Activated T-helper 2 cell treated with anti-CD3 and anti-CD28 coated beads, Interferon-gamma antibody, Interleukin-2, Interleukin-4, amounts not matched to agents 10 μg/mL and 5 μg/mL and 100 μg/mL, durations not matched to agents 14 hours and 24 hours and 36 hours (primary cell): ENCODE measurements around the gene NUDT1. TPM values are rescaled to one million over a fixed set of nuclear protein-coding genes. Genes with fewer than 3 reads are reported as not detected.

Experiments used
- DNase-seq: peaks from one replicate; pipeline ENCODE4 v3.0.0; 2021; ENCODE audit warnings: low spot score
- H3K27ac Mint-ChIP-seq: one replicate; pipeline ENCODE4 v1.8.0; 2021; ENCODE audit warnings: mixed read lengths
- H3K27me3 Mint-ChIP-seq: one replicate; pipeline ENCODE4 v1.8.0; 2021; ENCODE audit warnings: low read depth, mixed read lengths
- H3K36me3 Mint-ChIP-seq: one replicate; pipeline ENCODE4 v1.8.0; 2021; ENCODE audit warnings: low read depth, mixed read lengths
- H3K4me1 Mint-ChIP-seq: one replicate; pipeline ENCODE4 v1.8.0; 2021; ENCODE audit warnings: low read depth, mixed read lengths
- H3K4me3 Mint-ChIP-seq: one replicate; pipeline ENCODE4 v1.8.0; 2021; ENCODE audit warnings: low read depth, mild to moderate bottlenecking, moderate library complexity, mixed read lengths
- H3K9me3 Mint-ChIP-seq: one replicate; pipeline ENCODE4 v1.8.0; 2021; ENCODE audit warnings: mixed read lengths
- intact Hi-C: fragments of 100-400 bp; cut with micrococcal nuclease; formaldehyde crosslinking; loops from one replicate; pipeline ENCODE4 v1.15.1; 2023
- total RNA-seq: library from RNA; stranded (reverse); gene quantifications from 2 replicates; pipeline ENCODE4 v1.2.3, GENCODE V29; 2022

Gene NUDT1
- total RNA-seq, 1 donor from 2014 or later = 69.3 TPM

DNA sequence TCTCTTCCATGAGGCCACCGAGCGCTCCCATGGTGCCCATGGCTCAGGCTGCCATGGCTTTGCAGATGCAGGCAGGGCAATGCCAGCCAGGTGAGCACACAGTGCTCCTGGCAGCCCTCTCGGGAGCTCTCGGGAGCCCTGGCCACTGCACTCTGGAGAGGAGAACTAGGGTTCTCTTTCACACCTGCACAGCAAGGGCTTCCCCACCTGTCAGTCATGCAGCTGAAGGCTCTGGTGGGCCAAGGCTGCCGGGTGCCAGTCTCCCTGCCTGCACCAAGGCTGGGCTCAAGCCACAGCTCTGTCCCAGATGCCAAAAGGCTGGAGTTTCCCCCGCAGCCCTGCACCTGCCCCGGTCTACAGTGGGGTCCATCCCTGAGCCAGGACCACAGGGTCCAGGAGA lies 32.6 kb downstream of the NUDT1 start:
- no peaks in the 10 kb centered on the region for H3K9me3 Mint-ChIP-seq
- no peak overlapping the region for H3K4me3 Mint-ChIP-seq
- no peaks in the 10 kb centered on the region for H3K36me3 Mint-ChIP-seq
- intact Hi-C loops = no loop called here
- DNase-seq = no peak
- H3K27ac Mint-ChIP-seq = no peak overlapping the region
- no peaks in the 10 kb centered on the region for H3K27me3 Mint-ChIP-seq
- H3K4me1 Mint-ChIP-seq = no peaks in the 10 kb centered on the region

DNA sequence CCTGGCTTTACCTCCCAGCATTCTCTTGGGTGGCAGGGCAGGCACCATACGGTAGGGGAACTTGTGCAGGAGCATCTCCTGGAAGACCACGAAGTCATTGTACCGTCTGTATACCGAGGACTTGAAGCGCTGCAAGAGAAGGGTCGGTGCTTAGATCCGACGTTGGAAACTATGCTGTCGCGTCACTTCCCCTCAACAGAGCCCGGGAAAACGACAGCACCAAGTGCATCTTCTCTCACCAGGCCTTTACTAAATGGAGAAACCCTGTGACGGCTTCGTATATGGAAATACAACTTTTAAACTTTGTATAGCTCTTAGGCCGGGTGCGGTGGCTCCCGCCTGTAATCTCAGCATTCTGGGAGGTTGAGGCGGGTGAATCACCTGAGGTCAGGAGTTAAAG lies 33.1 kb downstream of the NUDT1 start:
- intact Hi-C loops = no loop called here
- H3K4me1 Mint-ChIP-seq = no peaks in the 10 kb centered on the region
- H3K4me3 Mint-ChIP-seq = no peak overlapping the region
- no peak overlapping the region for H3K27ac Mint-ChIP-seq
- no peaks in the 10 kb centered on the region for H3K9me3 Mint-ChIP-seq
- no peaks in the 10 kb centered on the region for H3K36me3 Mint-ChIP-seq
- no peaks in the 10 kb centered on the region for H3K27me3 Mint-ChIP-seq
- no peak for DNase-seq

DNA sequence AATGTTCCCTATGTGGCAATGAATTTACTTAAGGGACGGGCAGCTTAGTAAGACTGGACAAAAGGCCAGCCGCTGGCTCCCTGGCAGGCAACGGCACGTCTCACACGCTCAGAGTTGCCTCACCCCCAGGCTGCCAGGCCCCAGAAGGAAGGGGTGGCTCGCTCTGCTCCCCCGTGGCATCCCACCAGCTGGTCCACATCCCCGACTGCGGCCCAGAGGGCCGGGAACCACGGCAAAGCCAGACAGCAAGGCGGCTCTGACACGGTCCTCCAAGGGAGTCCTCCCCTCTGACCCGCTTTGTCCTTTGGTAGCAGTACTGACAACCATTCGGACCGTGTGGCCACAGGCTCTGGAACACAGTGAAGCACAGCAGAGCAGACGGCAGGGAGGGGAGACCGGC lies 34.1 kb downstream of the NUDT1 start:
- intact Hi-C loops = no loop called here
- no peak overlapping the region for H3K4me3 Mint-ChIP-seq
- no peaks in the 10 kb centered on the region for H3K4me1 Mint-ChIP-seq
- no peak for DNase-seq
- H3K27ac Mint-ChIP-seq = no peak overlapping the region
- H3K36me3 Mint-ChIP-seq = no peaks in the 10 kb centered on the region
- H3K27me3 Mint-ChIP-seq = no peaks in the 10 kb centered on the region
- H3K9me3 Mint-ChIP-seq = no peaks in the 10 kb centered on the region

DNA sequence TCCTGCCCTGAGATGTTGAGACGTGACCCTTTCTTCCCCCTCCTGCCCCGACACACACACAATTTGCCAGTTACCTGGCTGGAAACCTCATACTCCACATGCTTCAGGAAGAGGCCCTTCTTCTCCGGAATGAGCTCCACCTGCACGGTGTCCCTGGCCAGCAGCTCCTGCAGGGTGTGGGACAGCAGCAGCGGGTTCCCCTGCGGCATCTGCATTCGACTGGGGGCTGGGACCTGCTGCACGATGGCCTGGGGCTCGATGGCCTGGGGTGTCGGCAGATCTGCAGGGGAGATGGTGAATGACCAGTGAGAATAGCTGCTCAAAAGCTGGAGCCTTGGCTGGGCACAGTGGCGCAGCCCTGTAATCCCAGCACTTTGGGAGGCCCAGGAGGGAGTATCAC lies 36.0 kb downstream of the NUDT1 start:
- Mint-ChIP-seq H3K36me3 (no peaks in the 10 kb centered on the region), H3K4me3 (no peak overlapping the region), H3K27ac (no peak overlapping the region), H3K4me1 (no peaks in the 10 kb centered on the region), H3K9me3 (no peaks in the 10 kb centered on the region), H3K27me3 (no peaks in the 10 kb centered on the region)
- intact Hi-C loops = no loop called here
- no peak for DNase-seq

DNA sequence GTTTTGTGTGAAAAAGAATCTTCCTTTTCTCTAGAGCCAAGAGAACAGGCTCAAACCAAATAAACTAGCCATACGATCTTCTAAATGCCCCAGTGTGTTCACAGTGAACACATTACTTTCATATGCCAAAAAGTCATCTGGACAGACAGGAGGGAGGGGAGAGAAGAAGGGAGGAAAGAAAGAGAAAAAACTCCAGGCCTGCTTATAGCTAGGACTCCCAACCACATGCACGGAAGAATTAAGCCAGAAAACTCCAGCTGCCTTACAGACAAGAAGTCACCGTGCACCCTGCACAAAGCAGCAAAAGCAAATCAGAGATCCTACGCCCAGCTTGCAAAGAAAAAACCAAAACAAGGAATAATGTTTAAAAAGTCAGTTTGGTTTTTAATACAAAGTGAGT lies 37.9 kb downstream of the NUDT1 start:
- no peaks in the 10 kb centered on the region for H3K9me3 Mint-ChIP-seq

DNA sequence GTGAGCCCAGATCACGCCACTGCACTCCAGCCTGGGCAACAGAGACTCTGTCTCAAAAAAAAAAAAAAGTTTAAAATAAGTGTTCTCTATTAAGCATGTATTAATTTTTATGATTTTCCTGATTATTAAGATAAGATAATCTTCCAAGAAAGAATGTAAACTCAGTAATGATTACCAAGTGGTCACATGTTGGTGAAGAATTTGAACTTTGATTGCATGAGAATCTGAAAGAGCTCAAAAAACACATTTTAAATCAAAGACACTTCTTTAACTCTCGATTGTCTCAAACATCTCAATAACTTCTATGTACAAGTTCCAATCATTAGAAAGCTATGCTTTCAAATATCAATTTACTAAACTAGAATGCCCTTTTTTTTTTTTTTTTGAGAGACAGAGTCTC lies 38.4 kb downstream of the NUDT1 start:
- no peak for DNase-seq
- Mint-ChIP-seq H3K4me3 (no peak overlapping the region), H3K4me1 (no peaks in the 10 kb centered on the region), H3K36me3 (no peaks in the 10 kb centered on the region), H3K27ac (no peak overlapping the region), H3K9me3 (no peaks in the 10 kb centered on the region), H3K27me3 (no peaks in the 10 kb centered on the region)
- intact Hi-C loops = no loop called here

More for the DNA sequence above, 37.9 kb downstream of the NUDT1 start:
- Mint-ChIP-seq H3K27me3 (no peaks in the 10 kb centered on the region), H3K4me1 (no peaks in the 10 kb centered on the region), H3K4me3 (no peak overlapping the region), H3K36me3 (no peaks in the 10 kb centered on the region), H3K27ac (no peak overlapping the region)
- DNase-seq = no peak
- intact Hi-C loops = no loop called here

DNA sequence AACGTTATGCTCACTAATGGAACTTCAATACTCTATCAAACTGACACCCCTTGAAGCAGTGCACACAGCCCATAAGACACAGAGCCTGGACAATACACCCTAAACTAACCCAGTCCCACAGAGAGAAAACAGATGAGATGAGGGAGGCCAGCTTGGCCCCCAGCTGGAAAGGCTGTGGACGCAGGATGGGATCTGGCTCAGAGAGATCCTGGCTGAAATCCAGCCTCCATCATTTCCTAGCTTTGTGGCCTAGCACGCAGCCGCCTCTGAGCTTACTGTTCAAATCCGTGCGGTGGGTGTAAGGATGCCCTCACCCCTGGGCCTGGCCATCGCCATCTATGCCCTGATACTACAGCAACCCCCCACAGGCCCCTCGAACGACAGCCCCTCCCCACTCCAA lies 39.5 kb downstream of the NUDT1 start:
- Mint-ChIP-seq H3K4me3 (no peak overlapping the region), H3K36me3 (no peaks in the 10 kb centered on the region), H3K27ac (no peak overlapping the region), H3K9me3 (no peaks in the 10 kb centered on the region), H3K27me3 (no peaks in the 10 kb centered on the region), H3K4me1 (no peaks in the 10 kb centered on the region)
- intact Hi-C loops = no loop called here
- DNase-seq = no peak

DNA sequence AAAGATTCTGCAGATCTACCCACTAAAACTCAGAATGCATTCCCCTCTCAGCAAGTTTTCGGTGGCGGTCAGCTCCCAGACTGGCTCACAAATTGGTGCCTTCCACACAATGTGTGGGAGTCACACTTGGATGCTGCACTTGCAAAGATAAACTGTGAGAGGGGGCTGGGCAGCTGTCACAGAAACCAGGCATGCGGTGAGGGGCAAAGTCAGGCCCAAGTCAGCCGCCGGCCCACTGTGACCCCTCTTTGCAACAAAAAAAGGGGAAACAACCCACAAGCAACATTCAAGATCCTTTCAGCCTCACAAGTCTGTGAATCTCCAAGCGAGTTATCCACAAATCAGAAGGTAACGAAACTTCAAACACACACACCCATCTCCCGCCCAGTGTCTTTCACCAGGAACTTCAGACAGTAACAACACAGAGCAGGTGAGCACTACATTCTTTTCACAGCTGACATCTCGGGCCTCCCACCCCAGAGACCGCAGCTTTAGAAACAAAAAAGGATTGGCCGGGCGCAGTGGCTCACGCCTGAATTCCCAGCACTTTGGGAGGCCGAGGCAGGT lies 40.2 kb downstream of the NUDT1 start:
- H3K4me3 Mint-ChIP-seq = no peak overlapping the region
- intact Hi-C loops = no loop called here
- no peaks in the 10 kb centered on the region for H3K36me3 Mint-ChIP-seq
- H3K9me3 Mint-ChIP-seq = no peaks in the 10 kb centered on the region
- no peak for DNase-seq
- no peaks in the 10 kb centered on the region for H3K4me1 Mint-ChIP-seq
- no peak overlapping the region for H3K27ac Mint-ChIP-seq
- no peaks in the 10 kb centered on the region for H3K27me3 Mint-ChIP-seq

DNA sequence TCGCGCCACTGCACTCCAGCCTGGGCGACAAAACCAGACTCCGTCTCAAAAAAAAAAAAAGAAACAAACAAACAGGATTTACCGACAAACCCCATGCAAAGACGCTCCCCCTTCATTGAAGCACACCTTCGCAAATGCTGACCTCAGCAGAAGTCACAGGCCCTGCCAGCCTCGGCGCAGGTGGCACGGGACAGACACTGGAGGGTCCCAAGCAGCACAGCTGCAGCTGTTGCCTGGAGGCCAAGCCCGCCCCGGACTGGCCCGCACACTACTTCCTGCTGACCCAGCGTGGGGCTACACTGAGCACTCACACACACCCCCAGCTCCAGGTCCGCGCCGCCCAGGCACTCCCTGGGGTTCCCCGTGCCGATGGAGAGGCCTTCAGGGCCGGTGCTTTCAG lies 41.0 kb downstream of the NUDT1 start:
- intact Hi-C loops = no loop called here
- H3K9me3 Mint-ChIP-seq = no peaks in the 10 kb centered on the region
- DNase-seq = no peak
- H3K4me3 Mint-ChIP-seq = no peak overlapping the region
- H3K4me1 Mint-ChIP-seq = no peaks in the 10 kb centered on the region
- no peaks in the 10 kb centered on the region for H3K27me3 Mint-ChIP-seq
- H3K36me3 Mint-ChIP-seq = no peaks in the 10 kb centered on the region
- no peak overlapping the region for H3K27ac Mint-ChIP-seq

DNA sequence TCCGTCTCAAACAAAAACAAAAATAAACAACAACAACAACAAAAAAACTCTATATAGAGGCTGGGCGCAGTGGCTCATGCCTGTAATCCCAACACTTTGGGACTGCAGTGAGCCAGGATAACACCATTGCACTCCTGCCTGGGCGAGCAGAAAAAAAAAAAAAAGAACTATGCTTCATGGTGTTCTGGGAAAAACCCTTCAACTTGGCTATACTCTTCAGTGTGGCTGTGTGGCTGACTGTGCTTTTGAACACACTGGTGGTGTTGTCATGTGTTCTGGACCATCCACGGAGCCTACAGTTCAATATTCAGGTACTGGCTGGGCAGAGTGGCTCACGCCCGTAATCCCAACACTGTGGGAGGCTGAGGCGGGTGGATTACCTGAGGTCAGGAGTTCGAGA lies 45.7 kb downstream of the NUDT1 start:
- H3K36me3 Mint-ChIP-seq = no peaks in the 10 kb centered on the region
- intact Hi-C loops = no loop called here
- H3K4me3 Mint-ChIP-seq = no peak overlapping the region
- no peaks in the 10 kb centered on the region for H3K9me3 Mint-ChIP-seq
- no peaks in the 10 kb centered on the region for H3K27me3 Mint-ChIP-seq
- H3K4me1 Mint-ChIP-seq = no peaks in the 10 kb centered on the region
- no peak overlapping the region for H3K27ac Mint-ChIP-seq
- no peak for DNase-seq

DNA sequence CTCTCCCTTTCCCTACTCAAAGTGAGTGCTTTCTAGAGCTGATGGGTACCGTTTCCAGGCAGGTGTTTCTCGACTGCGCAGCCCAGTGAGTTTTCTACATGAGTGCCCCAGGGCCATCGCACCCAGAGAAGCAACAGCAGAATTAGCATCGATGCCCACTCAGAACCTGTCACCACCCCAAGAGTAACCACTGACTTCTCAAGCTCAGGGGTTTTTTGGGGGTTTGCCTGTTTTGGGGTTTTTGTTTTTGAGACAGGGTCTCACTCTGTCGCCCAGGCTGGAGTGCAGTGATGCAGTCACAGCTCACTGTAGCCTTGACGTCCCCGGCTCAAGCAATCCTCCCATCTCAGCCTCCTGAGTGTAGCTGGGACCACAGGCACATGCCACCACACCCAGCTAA lies 46.5 kb downstream of the NUDT1 start:
- intact Hi-C loops = no loop called here
- Mint-ChIP-seq H3K9me3 (no peaks in the 10 kb centered on the region), H3K4me3 (no peak overlapping the region), H3K27me3 (no peaks in the 10 kb centered on the region), H3K4me1 (no peaks in the 10 kb centered on the region), H3K36me3 (no peaks in the 10 kb centered on the region), H3K27ac (no peak overlapping the region)
- DNase-seq = no peak

DNA sequence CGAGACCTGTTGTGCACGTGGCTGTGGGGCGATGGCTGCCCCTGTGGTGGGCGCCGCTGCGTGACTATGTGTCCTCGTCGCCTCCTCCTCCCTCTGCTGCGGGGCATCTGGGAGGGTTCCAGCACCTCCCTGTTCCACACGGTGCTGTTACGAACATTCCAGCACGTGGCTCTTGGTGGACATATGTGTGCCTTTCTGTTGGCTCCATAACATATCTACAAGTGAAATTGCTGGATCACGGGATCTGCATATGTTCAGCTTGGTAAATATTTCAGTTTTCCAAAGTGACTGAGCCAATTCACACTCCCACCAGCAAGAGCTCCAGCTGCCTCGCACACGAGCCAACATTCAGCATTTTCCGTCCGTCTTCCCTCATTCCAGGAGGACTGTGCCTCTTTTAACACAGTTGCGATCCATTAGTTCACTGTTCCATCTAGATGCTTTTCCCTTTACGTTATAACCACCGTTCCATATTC lies 47.1 kb downstream of the NUDT1 start:
- Mint-ChIP-seq H3K4me3 (no peak overlapping the region), H3K4me1 (no peaks in the 10 kb centered on the region), H3K36me3 (no peaks in the 10 kb centered on the region), H3K27ac (no peak overlapping the region), H3K9me3 (no peaks in the 10 kb centered on the region), H3K27me3 (no peaks in the 10 kb centered on the region)
- intact Hi-C loops = no loop called here
- DNase-seq = no peak

DNA sequence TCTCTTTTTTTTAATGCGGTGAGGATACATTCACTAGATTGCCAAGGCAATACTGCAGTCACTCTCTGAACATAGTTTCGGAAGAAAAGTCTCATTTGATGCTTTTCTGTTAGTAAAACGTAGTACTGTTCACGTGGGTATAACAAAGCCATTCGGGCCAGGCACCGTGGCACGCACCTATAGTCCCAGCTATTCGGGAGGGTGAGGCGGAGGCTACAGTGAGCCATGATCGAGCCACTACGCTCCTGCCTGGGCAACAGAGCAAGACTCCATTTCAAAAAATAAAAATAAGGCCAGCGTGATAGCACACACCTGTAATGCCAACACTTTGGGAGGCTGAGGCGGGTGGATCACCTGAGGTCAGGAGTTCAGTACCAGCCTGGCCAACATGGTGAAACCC lies 47.6 kb downstream of the NUDT1 start:
- Mint-ChIP-seq H3K4me1 (no peaks in the 10 kb centered on the region), H3K9me3 (no peaks in the 10 kb centered on the region), H3K4me3 (no peak overlapping the region)

DNA sequence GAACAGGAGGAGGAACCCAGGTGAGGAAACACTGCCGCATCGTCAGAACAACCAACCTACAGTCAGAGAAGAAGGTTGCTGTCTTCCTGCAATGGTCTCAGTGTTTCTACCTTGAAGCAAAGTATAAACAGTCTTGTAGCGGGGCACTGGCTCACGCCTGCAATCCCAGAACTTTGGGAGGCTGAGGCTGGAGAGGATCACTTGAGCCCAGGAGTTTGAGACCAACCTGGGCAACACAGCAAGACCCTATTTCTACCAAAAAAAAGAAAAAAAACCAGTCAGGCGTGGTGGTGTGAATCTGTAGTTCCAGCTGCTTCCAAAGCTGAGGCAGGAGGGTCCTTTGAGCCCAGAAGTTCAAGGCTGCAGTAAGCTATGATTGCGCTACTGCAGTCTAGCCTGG lies 48.9 kb downstream of the NUDT1 start:
- intact Hi-C loops = no loop called here
- H3K36me3 Mint-ChIP-seq = no peaks in the 10 kb centered on the region
- no peak for DNase-seq
- no peak overlapping the region for H3K4me3 Mint-ChIP-seq
- H3K27me3 Mint-ChIP-seq = no peaks in the 10 kb centered on the region
- H3K27ac Mint-ChIP-seq = no peak overlapping the region
- no peaks in the 10 kb centered on the region for H3K9me3 Mint-ChIP-seq
- no peaks in the 10 kb centered on the region for H3K4me1 Mint-ChIP-seq

More for the DNA sequence above, 47.6 kb downstream of the NUDT1 start:
- intact Hi-C loops = no loop called here
- H3K27ac Mint-ChIP-seq = no peak overlapping the region
- no peaks in the 10 kb centered on the region for H3K36me3 Mint-ChIP-seq
- H3K27me3 Mint-ChIP-seq = no peaks in the 10 kb centered on the region
- DNase-seq = no peak
